Hepatocyte (in vitro differentiated cells): ENCODE data around the gene MROH2A. TPM values are rescaled to one million over a fixed set of nuclear protein-coding genes. Genes with fewer than 3 reads are reported as not detected.

Experiments
- DNase-seq: peaks from one replicate; pipeline ENCODE4 v3.0.0-alpha.2; 2016; ENCODE audit warnings: low spot score
- H2AFZ ChIP-seq: fragments of 200-600 bp; sonication (generic); 2 replicates; pipeline ENCODE4 v1.6.0; 2016; ENCODE audit warnings: antibody characterized with exemption, mild to moderate bottlenecking
- H3K27ac ChIP-seq: fragments of 200-600 bp; sonication (generic); 2 replicates; pipeline ENCODE4 v1.5.1; 2016; ENCODE audit warnings: mild to moderate bottlenecking
- H3K27me3 ChIP-seq: fragments of 200-600 bp; sonication (generic); 2 replicates; pipeline ENCODE4 v1.6.1; 2016
- H3K36me3 ChIP-seq: fragments of 200-600 bp; sonication (generic); replicated peaks from 2 replicates; pipeline ENCODE4 v1.5.1; 2016; ENCODE audit warnings: low read depth; ENCODE audit not compliant: insufficient read depth
- H3K4me1 ChIP-seq: fragments of 200-600 bp; sonication (generic); 2 replicates; pipeline ENCODE4 v1.5.1; 2016; ENCODE audit warnings: mild to moderate bottlenecking, moderate library complexity; ENCODE audit not compliant: insufficient read depth
- H3K4me2 ChIP-seq: fragments of 200-600 bp; sonication (generic); 2 replicates; pipeline ENCODE4 v1.6.0; 2016
- H3K4me3 ChIP-seq: fragments of 200-600 bp; sonication (generic); 2 replicates; pipeline ENCODE4 v1.5.1; 2016; ENCODE audit warnings: mild to moderate bottlenecking
- H3K79me2 ChIP-seq: fragments of 200-600 bp; sonication (generic); 2 replicates; pipeline ENCODE4 v1.6.0; 2017; ENCODE audit warnings: mild to moderate bottlenecking
- H3K9me2 ChIP-seq: fragments of 200-600 bp; sonication (generic); replicated peaks from 2 replicates; pipeline ENCODE4 v1.6.0; 2017; ENCODE audit warnings: mild to moderate bottlenecking; ENCODE audit not compliant: insufficient read depth
- H3K9me3 ChIP-seq: fragments of 200-600 bp; sonication (generic); 2 replicates; pipeline ENCODE4 v1.5.1; 2016; ENCODE audit warnings: low read depth, mild to moderate bottlenecking
- H4K20me1 ChIP-seq: fragments of 200-600 bp; sonication (generic); 2 replicates; pipeline ENCODE4 v1.6.0; 2016; ENCODE audit warnings: mild to moderate bottlenecking; ENCODE audit not compliant: insufficient read depth, poor library complexity, severe bottlenecking
- CTCF ChIP-seq: fragments of 200-600 bp; sonication (generic); IDR thresholded peaks from 2 replicates; pipeline ENCODE4 v1.5.1; 2016; ENCODE audit warnings: antibody characterized with exemption, mild to moderate bottlenecking; ENCODE audit not compliant: poor library complexity
- EZH2 ChIP-seq: fragments of 200-600 bp; sonication (generic); IDR thresholded peaks from 2 replicates; pipeline ENCODE4 v1.6.1; 2016; ENCODE audit warnings: antibody characterized with exemption, mild to moderate bottlenecking, borderline replicate concordance
- EZH2phosphoT487 ChIP-seq: fragments of 200-600 bp; sonication (generic); IDR thresholded peaks from one replicate; pipeline ENCODE4 v1.6.1; 2018; ENCODE audit warnings: antibody characterized with exemption, mild to moderate bottlenecking, low read depth, moderate library complexity; ENCODE audit not compliant: unreplicated experiment, severe bottlenecking
- WGBS: methylation state at CpG from one replicate; pipeline ENCODE4 v1.1.6; 2016; ENCODE audit warnings: low lambda C conversion rate; ENCODE audit errors: missing lambda C conversion rate; 5-methylcytosine and 5-hydroxymethylcytosine counted together
- polyA plus RNA-seq: library from polyadenylated mRNA; unstranded; fragments of >200 nt; fragmentation: Nextera tagmentation; extraction: Ambion mirVana; gene quantifications from 2 replicates; pipeline ENCODE4 v1.2.1, GENCODE V29; 2016
- total RNA-seq: library from RNA; depleted of rRNA; stranded (reverse); fragments of >200 nt; gene quantifications from 2 replicates; pipeline ENCODE4 v1.2.3, GENCODE V29; 2014

MROH2A gene
- total and polyA plus RNA-seq, 2 experiments from 2014 or later = not detected

GRCh38 chr2:233819884-233820773, 42.0 kb downstream of the MROH2A start:
- Histone ChIP-seq H3K4me2 (no peak overlapping the region), H3K9me3 (no peaks in the 10 kb centered on the region), H4K20me1 (no peaks in the 10 kb centered on the region), H3K79me2 (no peaks in the 10 kb centered on the region), H3K36me3 (no peaks in the 10 kb centered on the region), H3K4me3 (no peak overlapping the region), H2AFZ (no peak overlapping the region), H3K27me3 (no peaks in the 10 kb centered on the region), H3K9me2 (no peaks in the 10 kb centered on the region), H3K4me1 (peaks cover 10% of the 10 kb centered on the region), H3K27ac (no peak overlapping the region)
- TF ChIP-seq EZH2phosphoT487 (no peak), CTCF (no peak), EZH2 (no peak)
- DNase-seq = no peak
- 94% methylated on average over 18 of the region's 18 CpGs for WGBS

GRCh38 chr2:233820774-233821105, 42.6 kb downstream of the MROH2A start:
- H3K27me3 ChIP-seq = no peaks in the 10 kb centered on the region
- H3K9me2 ChIP-seq = no peaks in the 10 kb centered on the region
- no peaks in the 10 kb centered on the region for H3K79me2 ChIP-seq
- H3K4me3 ChIP-seq = no peak overlapping the region
- no peak overlapping the region for H3K27ac ChIP-seq
- peaks cover 10% of the 10 kb centered on the region for H3K4me1 ChIP-seq
- no peak overlapping the region for H2AFZ ChIP-seq
- no peaks in the 10 kb centered on the region for H3K36me3 ChIP-seq
- TF ChIP-seq EZH2 (no peak), CTCF (no peak), EZH2phosphoT487 (no peak)
- 90% methylated on average over 6 of the region's 6 CpGs for WGBS
- H3K9me3 ChIP-seq = no peaks in the 10 kb centered on the region
- DNase-seq = no peak
- H4K20me1 ChIP-seq = no peaks in the 10 kb centered on the region
- H3K4me2 ChIP-seq = no peak overlapping the region

- 85% methylated on average over 3 of the region's 3 CpGs for WGBS
- H3K4me3 ChIP-seq = no peak overlapping the region
- H3K79me2 ChIP-seq = no peaks in the 10 kb centered on the region
- peaks cover 10% of the 10 kb centered on the region for H3K4me1 ChIP-seq
- H3K9me3 ChIP-seq = no peaks in the 10 kb centered on the region
- H3K9me2 ChIP-seq = no peaks in the 10 kb centered on the region
- H3K27me3 ChIP-seq = no peaks in the 10 kb centered on the region
- DNase-seq = no peak
- no peaks in the 10 kb centered on the region for H4K20me1 ChIP-seq
- TF ChIP-seq EZH2phosphoT487 = no peak
- no peak for TF ChIP-seq EZH2
- no peak for TF ChIP-seq CTCF
- H3K4me2 ChIP-seq = no peak overlapping the region
- H2AFZ ChIP-seq = no peak overlapping the region
- no peaks in the 10 kb centered on the region for H3K36me3 ChIP-seq
- H3K27ac ChIP-seq = no peak overlapping the region
Measured at GRCh38 chr2:233821196-233821595, 43.1 kb downstream of the MROH2A start.
